ENCODE measurements around the gene FZD10.

The FZD10 gene, protein sequence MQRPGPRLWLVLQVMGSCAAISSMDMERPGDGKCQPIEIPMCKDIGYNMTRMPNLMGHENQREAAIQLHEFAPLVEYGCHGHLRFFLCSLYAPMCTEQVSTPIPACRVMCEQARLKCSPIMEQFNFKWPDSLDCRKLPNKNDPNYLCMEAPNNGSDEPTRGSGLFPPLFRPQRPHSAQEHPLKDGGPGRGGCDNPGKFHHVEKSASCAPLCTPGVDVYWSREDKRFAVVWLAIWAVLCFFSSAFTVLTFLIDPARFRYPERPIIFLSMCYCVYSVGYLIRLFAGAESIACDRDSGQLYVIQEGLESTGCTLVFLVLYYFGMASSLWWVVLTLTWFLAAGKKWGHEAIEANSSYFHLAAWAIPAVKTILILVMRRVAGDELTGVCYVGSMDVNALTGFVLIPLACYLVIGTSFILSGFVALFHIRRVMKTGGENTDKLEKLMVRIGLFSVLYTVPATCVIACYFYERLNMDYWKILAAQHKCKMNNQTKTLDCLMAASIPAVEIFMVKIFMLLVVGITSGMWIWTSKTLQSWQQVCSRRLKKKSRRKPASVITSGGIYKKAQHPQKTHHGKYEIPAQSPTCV

DNA sequence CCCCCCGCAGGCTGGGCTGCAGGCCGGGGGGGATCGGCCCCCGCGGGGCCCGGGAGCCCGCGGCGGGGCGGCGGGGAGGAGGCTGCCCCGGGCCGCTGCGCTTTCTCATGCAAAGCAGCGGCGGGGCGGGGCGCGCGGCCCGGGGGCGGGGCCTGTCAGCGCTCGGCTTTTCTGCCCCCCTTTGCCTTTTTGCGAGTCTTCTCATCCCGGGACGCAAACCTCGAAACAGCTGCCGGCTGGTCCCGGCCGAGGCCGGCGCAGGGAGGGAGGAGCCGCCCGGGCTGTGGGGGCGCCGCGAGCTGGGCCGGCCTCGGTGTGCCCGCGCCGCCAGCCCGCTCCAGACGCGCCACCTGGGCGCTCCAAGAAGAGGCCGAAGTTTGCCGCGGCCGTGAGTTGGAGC lies at the start of gene FZD10:
Gene FZD10, plus strand, starts transcription at position 198 of the 400 bp plus-strand sequence. CDS start 479 bp downstream, outside the sequence.
- no peak for DNase-seq

- DNase-seq, result no peak
These were observed 47.3 kb upstream of the FZD10 start for GRCh38 chr12:130114952-130115351.

GRCh38 chr12:130115646-130116045 lies 46.6 kb upstream of the FZD10 start:
- DNase-seq, result no peak

- no peak for DNase-seq
These were observed 45.5 kb upstream of the FZD10 start for GRCh38 chr12:130116791-130117190.

GRCh38 chr12:130117233-130117632 lies 45.0 kb upstream of the FZD10 start:
- DNase-seq, result no peak

DNA sequence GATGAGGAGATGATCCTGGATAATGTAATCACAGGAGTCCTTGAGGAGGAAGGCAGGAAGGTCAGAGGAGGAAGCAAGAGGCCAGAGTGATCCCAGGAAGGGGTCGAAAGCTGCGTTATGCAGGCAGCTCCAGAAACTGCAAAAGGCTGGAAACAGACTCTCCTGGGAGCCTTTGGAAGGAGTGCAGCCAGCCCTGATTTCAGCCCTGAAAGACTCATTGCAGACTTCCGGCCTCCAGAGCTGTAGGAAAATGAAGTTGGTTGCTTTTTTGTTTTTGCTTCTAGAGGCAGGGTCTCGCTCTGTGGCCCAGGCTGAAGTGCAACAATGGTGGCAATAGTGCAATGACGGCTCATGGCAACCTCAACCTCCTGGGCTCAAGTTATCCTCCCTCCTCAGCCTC lies 44.6 kb upstream of the FZD10 start:
- no peak for DNase-seq

- no peak for DNase-seq
These were observed 44.1 kb upstream of the FZD10 start for GRCh38 chr12:130118181-130118580.

DNA sequence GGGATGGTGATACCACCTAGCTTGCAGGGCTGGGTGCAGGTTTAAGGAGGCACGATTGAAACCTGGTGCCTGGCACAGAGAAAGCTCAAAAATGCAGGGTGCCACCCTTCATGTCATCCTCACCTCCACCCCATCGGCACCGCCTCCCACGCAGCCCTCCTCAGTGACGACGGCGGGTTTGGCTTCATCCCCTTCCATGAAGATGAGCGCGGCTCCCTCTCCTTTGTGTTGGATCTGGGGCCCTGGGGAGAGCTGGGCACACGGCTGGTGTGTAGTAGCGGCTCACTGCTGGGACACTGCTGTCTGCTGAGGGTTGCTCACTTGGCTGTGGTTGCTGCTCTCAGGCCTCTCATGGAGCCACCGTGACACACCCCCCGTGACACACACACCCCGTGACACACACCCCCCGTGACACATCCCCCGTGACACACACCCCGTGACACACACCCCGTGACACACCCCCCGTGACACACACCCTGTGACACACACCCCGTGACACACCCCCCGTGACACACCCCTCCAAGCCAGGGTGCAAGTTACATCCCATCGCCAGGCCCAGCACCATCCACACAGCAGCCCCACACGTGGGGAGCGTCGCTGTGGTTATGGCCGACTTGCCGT lies 42.9 kb upstream of the FZD10 start:
- DNase-seq, result no peak

GRCh38 chr12:130120012-130120805 lies 42.1 kb upstream of the FZD10 start:
- no peak for DNase-seq

GRCh38 chr12:130121226-130122000 lies 40.9 kb upstream of the FZD10 start:
- DNase-seq, result no peak

GRCh38 chr12:130122356-130122755 lies 39.9 kb upstream of the FZD10 start:
- no peak for DNase-seq

DNA sequence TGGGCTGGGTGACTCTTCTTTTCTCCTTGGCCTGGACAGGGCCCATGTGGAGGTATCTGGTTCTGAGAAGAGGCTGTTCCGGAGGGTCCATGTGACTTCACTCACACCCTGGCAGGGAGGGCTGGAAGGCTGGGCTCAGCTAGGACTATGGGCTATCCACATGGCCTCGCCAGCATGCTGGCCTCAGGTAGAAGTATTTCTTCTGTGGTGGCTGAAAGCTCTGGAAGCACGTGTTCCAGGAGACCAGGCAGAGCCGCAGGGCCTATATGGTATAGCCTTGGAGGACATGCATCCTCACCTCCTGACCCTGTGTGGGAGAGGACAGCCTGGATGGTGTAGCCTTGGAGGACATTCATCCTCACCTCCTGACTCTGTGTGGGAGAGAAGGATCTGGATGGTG lies 38.2 kb upstream of the FZD10 start:
- no peak for DNase-seq

- no peak for DNase-seq
These were observed 37.5 kb upstream of the FZD10 start for GRCh38 chr12:130124605-130125244.

DNA sequence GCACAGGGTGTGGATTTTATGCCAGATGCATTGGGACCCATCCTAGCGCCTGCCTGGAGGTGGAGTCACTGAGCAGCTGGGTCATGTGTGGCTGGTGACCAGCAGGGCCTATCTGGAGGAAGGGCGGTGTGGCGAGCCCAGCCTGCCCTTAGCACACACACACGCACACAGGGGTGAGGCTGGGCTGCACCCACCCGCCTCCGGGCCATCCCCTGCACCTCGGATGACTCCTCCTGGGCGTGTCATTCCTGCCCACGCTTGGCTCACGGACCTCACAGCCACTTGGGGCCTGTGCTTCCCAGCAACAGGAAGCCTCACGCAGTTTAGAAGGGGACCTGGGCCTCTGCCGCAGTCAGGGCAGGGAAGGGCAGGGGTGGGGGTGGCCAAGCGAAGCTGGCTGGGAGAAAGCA lies 36.2 kb upstream of the FZD10 start:
- DNase-seq, result no peak

- DNase-seq, result no peak
These were observed 34.7 kb upstream of the FZD10 start for GRCh38 chr12:130127532-130127911.

DNA sequence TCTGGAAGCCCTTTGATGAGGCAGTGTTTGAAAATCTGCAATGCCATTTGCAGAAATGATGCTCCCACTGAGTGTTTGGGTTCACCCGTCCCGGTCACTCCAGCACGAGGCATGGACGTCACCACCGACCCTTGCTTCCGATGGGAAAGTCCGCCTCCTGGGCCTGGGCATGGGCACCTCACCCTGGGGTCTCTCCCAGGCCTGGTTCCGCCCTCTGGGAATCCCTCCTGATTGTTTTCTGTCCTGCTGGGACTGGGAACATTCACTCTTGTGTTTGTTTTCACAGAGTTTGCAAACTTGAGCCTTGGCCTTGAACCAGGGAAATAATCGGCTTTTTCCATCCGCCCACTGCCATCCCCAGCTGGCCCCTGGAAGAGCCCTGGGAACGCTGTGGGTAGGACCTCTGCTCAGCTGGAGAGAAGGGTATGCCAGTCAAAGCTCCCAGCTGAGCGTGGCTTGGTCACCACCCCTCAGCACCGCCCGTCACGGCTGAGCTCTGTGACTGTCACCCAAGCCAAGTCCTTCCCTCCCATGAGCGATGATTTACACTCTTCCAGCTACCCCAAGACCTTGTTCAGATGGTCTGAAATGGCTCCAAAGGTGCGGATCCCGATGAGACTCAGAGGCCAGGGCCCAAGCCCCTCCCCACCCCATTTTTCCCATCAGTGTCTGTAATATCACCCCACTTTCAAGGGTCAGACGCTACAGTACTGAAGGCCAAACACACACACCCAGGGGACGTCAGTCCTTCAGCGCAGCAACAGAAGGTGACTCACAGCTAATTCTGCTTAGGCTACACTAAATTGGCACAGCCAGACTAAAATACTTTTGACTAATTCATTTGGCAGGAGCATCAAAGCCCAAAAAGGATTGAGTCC lies 34.1 kb upstream of the FZD10 start:
- no peak for DNase-seq

DNA sequence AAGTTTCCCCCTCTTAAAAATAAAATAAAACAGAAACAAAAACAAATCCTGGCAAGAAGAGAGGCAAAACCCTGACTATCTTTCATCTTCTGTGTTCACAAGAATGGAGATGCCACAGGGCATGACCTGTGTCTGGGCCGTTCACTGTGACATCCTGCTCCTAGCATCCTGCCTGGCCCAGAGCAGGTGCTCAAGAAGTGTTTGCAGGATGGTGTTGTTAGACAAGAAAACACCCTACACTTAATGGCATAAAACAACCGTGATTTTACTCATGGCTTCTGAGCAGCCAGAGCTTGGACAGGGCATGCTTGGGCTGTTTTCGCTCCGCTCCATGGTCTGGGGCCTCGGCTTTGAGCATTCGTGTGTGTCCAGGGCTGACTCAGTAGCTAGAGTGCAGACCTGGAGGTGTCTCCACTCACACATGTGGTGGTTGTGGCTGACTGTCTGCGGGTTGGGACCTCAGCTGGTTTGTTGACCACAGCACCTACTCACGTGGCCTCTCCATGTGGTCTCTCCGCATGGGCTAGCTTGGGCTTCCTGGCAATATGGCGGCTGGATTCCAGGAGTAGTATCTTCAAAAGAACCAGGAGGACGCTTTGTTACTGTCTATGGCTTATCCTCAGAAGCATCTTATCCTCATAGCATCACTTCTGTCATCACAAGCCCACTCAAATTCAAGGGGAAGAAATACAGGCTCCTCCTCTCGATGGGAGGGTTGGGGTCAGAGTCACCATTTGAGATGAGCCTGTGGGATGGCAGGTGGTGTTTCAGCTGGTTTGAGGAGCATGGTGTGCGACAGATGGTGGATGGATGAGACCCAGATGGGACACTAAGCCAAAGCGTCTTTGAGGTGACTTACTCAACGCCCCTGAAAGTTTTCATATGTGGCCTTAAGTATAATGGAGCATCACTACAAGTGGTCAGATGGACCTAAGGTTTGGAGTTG lies 33.2 kb upstream of the FZD10 start:
- no peak for DNase-seq

- DNase-seq, result no peak
These were observed 31.9 kb upstream of the FZD10 start for GRCh38 chr12:130130346-130130745.

DNA sequence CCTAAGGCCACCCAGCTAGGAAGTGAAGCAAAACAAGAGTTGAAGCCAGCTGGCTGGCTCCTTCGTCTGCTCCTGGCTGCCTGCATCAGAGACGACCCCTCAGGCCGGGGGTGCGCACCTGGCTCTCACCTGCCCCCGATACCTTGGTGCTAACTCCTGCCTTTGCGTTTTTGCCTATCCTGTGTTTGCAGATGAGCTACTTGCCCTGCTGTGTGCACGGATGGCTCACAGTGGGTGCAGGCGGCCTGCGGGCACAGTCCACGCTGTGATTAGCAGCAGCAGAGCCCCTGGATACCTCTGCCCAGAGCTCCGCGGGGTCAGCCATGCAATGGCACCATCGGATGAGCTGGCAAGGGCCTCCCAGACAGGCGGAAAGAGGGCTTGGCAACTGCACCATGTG lies 31.2 kb upstream of the FZD10 start:
- no peak for DNase-seq

- no peak for DNase-seq
These were observed 30.5 kb upstream of the FZD10 start for GRCh38 chr12:130131801-130132200.
